Karpas-422 (cell line): ENCODE results near the gene PIGZ. TPM values are rescaled to one million over a fixed set of nuclear protein-coding genes. Genes with fewer than 3 reads are reported as not detected.
"Not testable (repeated sequence)": the region's sequence is repeated elsewhere in the genome, so short reads cannot be mapped to it uniquely, and the experiment has no call there.

Experiments
- DNase-seq: peaks from one replicate; pipeline ENCODE4 v3.0.0-alpha.2; 2015
- H2AFZ ChIP-seq: fragments of 200-600 bp; sonication (generic); 2 replicates; pipeline ENCODE4 v1.6.1; 2014; ENCODE audit warnings: antibody characterized with exemption, low read length, mixed read lengths
- H3K27ac ChIP-seq: fragments of 200-600 bp; sonication (generic); 2 replicates; pipeline ENCODE4 v1.5.1; 2014; ENCODE audit warnings: mild to moderate bottlenecking, low read length, moderate library complexity
- H3K27me3 ChIP-seq: fragments of 200-600 bp; sonication (generic); 2 replicates; pipeline ENCODE4 v1.6.1; 2014; ENCODE audit warnings: low read length, mixed read lengths
- H3K36me3 ChIP-seq: fragments of 200-600 bp; sonication (generic); 2 replicates; pipeline ENCODE4 v1.6.1; 2014; ENCODE audit warnings: low read length, mixed read lengths; ENCODE audit not compliant: insufficient read depth
- H3K4me1 ChIP-seq: fragments of 200-600 bp; sonication (generic); 2 replicates; pipeline ENCODE4 v1.6.1; 2014; ENCODE audit warnings: mild to moderate bottlenecking, low read length, mixed read lengths
- H3K4me2 ChIP-seq: fragments of 200-600 bp; sonication (generic); 2 replicates; pipeline ENCODE4 v1.6.1; 2014; ENCODE audit warnings: low read length, low read depth, mild to moderate bottlenecking; ENCODE audit not compliant: poor library complexity, severe bottlenecking
- H3K4me3 ChIP-seq: fragments of 200-600 bp; sonication (generic); 2 replicates; pipeline ENCODE4 v1.5.1; 2014; ENCODE audit warnings: mild to moderate bottlenecking, antibody characterized with exemption, low read length, mixed read lengths
- H3K79me2 ChIP-seq: fragments of 200-600 bp; sonication (generic); 2 replicates; pipeline ENCODE4 v1.6.1; 2014; ENCODE audit warnings: mild to moderate bottlenecking, low read length, mixed read lengths
- H3K9ac ChIP-seq: fragments of 200-600 bp; sonication (generic); 2 replicates; pipeline ENCODE4 v1.6.0; 2014; ENCODE audit warnings: low read length
- H3K9me2 ChIP-seq: fragments of 200-600 bp; sonication (generic), shearing (Covaris generic); replicated peaks from 2 replicates; pipeline ENCODE4 v1.6.0; 2014; ENCODE audit warnings: mild to moderate bottlenecking, low read length, moderate library complexity; ENCODE audit not compliant: insufficient read depth
- H3K9me3 ChIP-seq: fragments of 300-700, 200-600 bp; sonication (generic); 2 replicates; pipeline ENCODE4 v1.6.1; 2014; ENCODE audit warnings: low read length, mixed read lengths
- H4K20me1 ChIP-seq: fragments of 200-600 bp; sonication (generic); 2 replicates; pipeline ENCODE4 v1.6.1; 2014; ENCODE audit warnings: mild to moderate bottlenecking, antibody characterized with exemption, low read length, low read depth; ENCODE audit not compliant: insufficient read depth
- total RNA-seq: library from RNA; depleted of rRNA; stranded (reverse); fragments of >200 nt; shearing (Covaris generic); gene quantifications from 2 replicates; pipeline ENCODE4 v1.2.3, GENCODE V29; 2014; ENCODE audit warnings: low replicate concordance

PIGZ gene
- total RNA-seq, 1 experiment from 2014 or later: 0.37 TPM

DNA sequence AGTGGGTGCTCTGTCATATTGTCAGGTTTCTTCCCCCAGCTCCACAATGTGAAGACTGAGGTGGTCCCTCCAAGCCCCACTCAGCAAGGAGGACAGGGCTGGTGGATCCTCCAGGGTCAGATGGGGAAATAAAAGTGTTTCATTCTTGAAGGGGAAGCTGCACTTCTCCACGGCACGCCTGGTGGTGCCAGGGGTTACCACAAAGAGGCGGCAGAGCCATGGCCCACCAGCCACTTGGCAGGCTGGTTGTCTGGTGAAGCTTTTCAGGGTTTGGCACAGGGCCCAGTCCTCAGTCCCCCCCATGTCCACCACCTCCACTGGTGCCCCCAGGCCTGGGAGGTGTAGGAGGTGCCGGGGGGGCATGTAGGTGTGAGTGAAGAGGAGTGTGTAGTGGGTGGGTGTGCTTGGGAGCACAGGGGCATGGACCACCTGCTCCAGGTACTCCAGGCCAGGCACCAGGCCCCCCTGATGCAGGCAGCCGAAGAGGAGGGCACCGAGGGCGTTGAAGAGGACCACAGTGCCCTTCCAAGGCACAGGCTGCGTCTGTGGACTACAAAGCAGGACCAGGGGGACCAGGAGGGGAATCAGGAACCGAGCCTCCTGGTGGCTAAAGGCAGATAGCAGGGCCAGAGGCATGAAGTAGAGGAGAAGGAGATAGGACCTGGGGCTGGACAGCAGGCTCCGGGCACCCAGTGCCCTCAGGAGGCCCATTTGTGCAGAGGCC, 21.3 kb downstream of the PIGZ start:
- no peak overlapping the region for H3K27ac ChIP-seq
- H3K4me3 ChIP-seq: no peak overlapping the region
- peaks cover 14% of the 10 kb centered on the region for H3K79me2 ChIP-seq
- peaks cover 8% of the 10 kb centered on the region for H3K4me1 ChIP-seq
- no peak overlapping the region for H2AFZ ChIP-seq
- no peak overlapping the region for H3K4me2 ChIP-seq
- H4K20me1 ChIP-seq: peaks cover 14% of the 10 kb centered on the region
- no peaks in the 10 kb centered on the region for H3K36me3 ChIP-seq
- H3K27me3 ChIP-seq: no peaks in the 10 kb centered on the region
- DNase-seq: peak; percentile 72
- H3K9me3 ChIP-seq: no peaks in the 10 kb centered on the region
- no peaks in the 10 kb centered on the region for H3K9me2 ChIP-seq
- no peak overlapping the region for H3K9ac ChIP-seq

DNA sequence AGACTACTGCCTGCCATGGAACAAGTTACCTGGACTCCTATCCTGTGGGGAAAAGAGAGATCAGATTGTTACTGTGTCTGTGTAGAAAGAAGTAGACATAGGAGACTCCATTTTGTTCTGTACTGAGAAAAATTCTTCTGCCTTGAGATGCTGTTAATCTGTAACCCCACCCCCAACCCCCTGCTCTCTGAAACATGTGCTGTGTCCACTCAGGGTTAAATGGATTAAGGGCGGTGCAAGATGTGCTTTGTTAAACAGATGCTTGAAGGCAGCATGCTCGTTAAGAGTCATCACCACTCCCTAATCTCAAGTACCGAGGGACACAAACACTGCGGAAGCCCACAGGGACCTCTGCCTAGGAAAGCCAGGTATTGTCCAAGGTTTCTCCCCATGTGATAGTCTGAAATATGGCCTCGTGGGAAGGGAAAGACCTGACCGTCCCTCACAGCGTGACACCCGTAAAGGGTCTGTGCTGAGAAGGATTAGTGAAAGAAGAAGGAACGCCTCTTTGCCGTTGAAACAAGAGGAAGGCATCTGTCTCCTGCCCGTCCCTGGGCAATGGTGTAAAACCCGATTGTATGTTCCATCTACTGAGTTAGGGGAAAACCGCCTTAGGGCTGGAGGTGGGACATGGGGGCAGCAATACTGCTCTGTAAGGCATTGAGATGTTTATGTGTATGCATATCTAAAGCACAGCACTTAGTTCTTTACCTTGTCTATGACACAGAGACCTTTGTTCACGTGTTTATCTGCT, 24.4 kb downstream of the PIGZ start:
- H3K36me3 ChIP-seq, H3K27me3 ChIP-seq, H3K27ac ChIP-seq, H3K9me3 ChIP-seq, H3K9me2 ChIP-seq, DNase-seq, H2AFZ ChIP-seq: not testable (repeated sequence)
- Histone ChIP-seq H3K4me3 (peak overlapping the region; percentile 94), H3K4me1 (peaks cover 29% of the 10 kb centered on the region), H3K4me2 (peak overlapping the region; percentile 96), H3K79me2 (peaks cover 43% of the 10 kb centered on the region), H3K9ac (peak overlapping the region; percentile 91; the same call in 1 of the 2 replicates), H4K20me1 (peaks cover 17% of the 10 kb centered on the region)

DNA sequence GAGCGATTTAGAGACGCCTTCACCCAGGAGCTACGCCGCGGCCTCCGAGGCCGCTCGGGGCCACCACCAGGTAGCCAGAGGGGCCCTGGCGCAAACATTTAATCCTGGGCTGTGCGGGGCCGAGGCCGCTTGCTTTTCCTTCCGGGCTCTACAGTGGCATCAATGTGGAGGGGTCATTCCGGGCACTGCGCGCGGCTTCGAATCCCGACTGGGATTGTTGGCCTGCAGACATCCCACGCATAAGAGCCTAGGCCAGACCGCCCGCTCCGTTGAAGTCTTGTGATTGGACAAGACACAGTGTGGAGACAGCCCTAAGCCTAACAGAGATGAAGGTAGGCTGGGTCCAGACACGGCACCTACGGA, 25.7 kb downstream of the PIGZ start:
- peak overlapping the region; percentile 96 for H3K4me2 ChIP-seq
- peaks cover 56% of the 10 kb centered on the region for H3K79me2 ChIP-seq
- H3K27me3 ChIP-seq: no peaks in the 10 kb centered on the region
- H4K20me1 ChIP-seq: peaks cover 17% of the 10 kb centered on the region
- H3K9me3 ChIP-seq: no peaks in the 10 kb centered on the region
- H3K4me1 ChIP-seq: peaks cover 33% of the 10 kb centered on the region
- peak overlapping the region; percentile 43; the same call in 1 of the 2 replicates for H3K27ac ChIP-seq
- DNase-seq: peak; percentile 71
- peak overlapping the region; percentile 24; the same call in 1 of the 2 replicates for H2AFZ ChIP-seq
- peak overlapping the region; percentile 94 for H3K4me3 ChIP-seq
- peak overlapping the region; percentile 91 for H3K9ac ChIP-seq
- peaks cover 14% of the 10 kb centered on the region; the same call in 1 of the 2 replicates for H3K36me3 ChIP-seq
- no peaks in the 10 kb centered on the region for H3K9me2 ChIP-seq

DNA sequence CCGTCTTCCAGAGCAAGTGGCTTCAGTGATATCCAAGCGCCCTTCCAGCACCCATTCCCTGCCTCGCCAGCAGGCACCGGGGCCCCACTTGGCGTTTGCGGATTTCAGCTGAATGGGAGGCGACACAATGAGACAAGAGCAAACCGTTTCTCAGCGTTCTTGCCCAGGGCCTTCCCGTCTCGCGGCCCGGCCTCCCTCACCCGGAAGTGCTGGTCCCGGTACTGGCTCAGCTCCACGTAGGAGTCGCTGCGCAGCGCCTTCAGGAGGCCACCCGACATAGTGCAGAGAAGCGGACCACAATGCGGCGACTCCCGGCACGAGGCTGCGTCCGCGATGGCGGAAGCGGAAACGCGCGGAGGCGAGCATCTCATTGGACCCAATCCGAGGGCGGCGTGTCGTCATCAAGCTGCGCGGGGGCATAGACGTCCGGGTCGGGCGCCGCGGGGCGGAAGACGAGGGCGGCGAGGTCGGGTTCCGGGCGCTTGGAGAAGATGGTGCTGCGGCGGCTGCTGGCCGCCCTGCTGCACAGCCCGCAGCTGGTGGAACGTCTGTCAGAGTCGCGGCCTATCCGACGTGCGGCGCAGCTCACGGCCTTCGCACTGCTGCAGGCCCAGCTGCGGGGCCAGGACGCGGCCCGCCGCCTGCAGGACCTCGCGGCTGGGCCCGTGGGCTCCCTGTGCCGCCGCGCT, 26.3 kb downstream of the PIGZ start, which contains the start of gene NCBP2:
Gene NCBP2, minus strand, starts transcription at position 303 of the 689 bp plus-strand sequence. Its CDS starts 25 bp downstream, at position 278.
- Histone ChIP-seq H4K20me1 (peaks cover 17% of the 10 kb centered on the region), H3K9me3 (no peaks in the 10 kb centered on the region), H3K9ac (peak within 1 kb of the TSS; percentile 91), H3K4me2 (peak within 1 kb of the TSS; percentile 96), H3K27ac (peak within 1 kb of the TSS; percentile 87), H3K36me3 (peaks cover 20% of the 10 kb centered on the region), H2AFZ (peak within 1 kb of the TSS; percentile 57; the same call in 1 of the 2 replicates), H3K9me2 (no peaks in the 10 kb centered on the region), H3K4me3 (peak within 1 kb of the TSS; percentile 94), H3K27me3 (no peaks in the 10 kb centered on the region), H3K79me2 (peaks cover 61% of the 10 kb centered on the region), H3K4me1 (peaks cover 33% of the 10 kb centered on the region)
- peak; percentile 100 for DNase-seq

DNA sequence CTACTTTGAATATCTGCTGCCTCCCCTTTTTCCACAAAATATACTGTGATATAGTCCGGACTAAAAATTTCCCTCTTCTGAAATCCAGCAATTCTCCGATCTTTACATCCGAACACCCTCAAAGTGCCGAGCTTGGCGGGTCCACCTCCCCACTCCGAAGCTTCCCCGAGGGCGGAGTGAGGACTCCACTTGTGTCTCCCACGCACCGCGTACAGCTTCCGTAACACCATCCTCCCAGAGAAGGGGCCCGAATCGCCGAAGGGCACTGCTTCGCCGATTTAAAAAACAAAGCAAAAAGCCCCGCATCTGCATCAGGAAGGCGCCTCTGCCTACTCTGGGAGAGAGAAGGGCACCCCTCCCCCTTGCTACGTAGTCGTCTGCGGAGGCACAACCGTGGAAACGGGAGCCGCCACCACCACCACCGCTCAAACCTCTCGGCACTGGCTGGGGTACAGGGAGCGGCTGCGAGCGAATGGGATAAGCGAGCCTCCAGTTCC, 26.9 kb downstream of the PIGZ start:
- H3K9me2 ChIP-seq: no peaks in the 10 kb centered on the region
- H4K20me1 ChIP-seq: peaks cover 15% of the 10 kb centered on the region
- H2AFZ ChIP-seq: peak overlapping the region; percentile 57; the same call in 1 of the 2 replicates
- H3K4me1 ChIP-seq: peaks cover 33% of the 10 kb centered on the region
- H3K4me3 ChIP-seq: peak overlapping the region; percentile 94
- peaks cover 67% of the 10 kb centered on the region for H3K79me2 ChIP-seq
- peak overlapping the region; percentile 84 for H3K4me2 ChIP-seq
- H3K36me3 ChIP-seq: peaks cover 25% of the 10 kb centered on the region
- H3K9me3 ChIP-seq: no peaks in the 10 kb centered on the region
- H3K27me3 ChIP-seq: no peaks in the 10 kb centered on the region
- peak overlapping the region; percentile 91 for H3K9ac ChIP-seq
- H3K27ac ChIP-seq: peak overlapping the region; percentile 87
- DNase-seq: peak; percentile 86

DNA sequence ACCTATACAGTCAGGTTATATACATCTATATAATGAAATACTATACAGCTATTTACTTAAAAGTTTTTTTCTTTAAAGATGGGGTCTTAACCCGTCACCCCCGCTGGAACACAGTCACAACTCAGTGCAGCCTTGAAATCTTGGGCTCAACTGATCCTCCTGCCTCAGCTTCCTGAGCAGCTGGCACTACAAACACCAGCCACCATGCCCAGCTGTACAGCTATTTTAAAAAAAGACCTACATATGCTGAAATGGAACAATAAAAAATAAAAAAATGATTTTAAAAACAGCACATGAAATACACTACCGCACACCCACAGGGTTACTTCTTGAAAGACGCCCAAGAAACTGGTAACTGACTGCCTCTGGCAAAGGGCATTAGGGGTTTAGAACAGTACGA, 30.1 kb downstream of the PIGZ start:
- H3K79me2 ChIP-seq: peaks cover 70% of the 10 kb centered on the region
- H3K27me3 ChIP-seq: no peaks in the 10 kb centered on the region
- peaks cover 55% of the 10 kb centered on the region for H3K36me3 ChIP-seq
- H3K4me2 ChIP-seq: no peak overlapping the region
- peaks cover 9% of the 10 kb centered on the region for H4K20me1 ChIP-seq
- no peak overlapping the region for H2AFZ ChIP-seq
- H3K4me1 ChIP-seq: peaks cover 29% of the 10 kb centered on the region
- no peak overlapping the region for H3K27ac ChIP-seq
- H3K9ac ChIP-seq: no peak overlapping the region
- H3K9me3 ChIP-seq: no peaks in the 10 kb centered on the region
- H3K9me2 ChIP-seq: no peaks in the 10 kb centered on the region
- DNase-seq: no peak
- no peak overlapping the region for H3K4me3 ChIP-seq

DNA sequence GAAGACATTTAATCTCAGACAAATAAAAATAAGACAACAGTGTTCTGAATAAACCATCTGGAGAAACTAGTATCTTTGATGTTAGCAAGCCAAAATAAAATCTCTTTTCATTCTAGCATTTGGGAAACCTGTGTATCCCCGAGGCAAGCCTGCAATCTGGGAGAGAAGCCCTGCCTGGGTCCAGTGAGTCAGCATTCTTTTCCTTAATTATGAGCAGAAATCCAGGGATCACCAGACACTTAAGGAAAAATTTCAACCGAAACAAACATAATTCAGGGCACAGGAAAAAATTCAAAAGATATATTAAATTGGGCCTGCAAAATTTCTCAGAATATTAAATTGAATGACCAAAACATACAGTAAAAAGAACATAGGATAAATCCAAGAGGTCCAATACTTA, 30.5 kb downstream of the PIGZ start:
- Histone ChIP-seq H3K79me2 (peaks cover 66% of the 10 kb centered on the region), H2AFZ (no peak overlapping the region), H3K4me3 (no peak overlapping the region), H3K36me3 (peaks cover 55% of the 10 kb centered on the region), H3K4me2 (no peak overlapping the region), H3K27me3 (no peaks in the 10 kb centered on the region), H3K9me3 (no peaks in the 10 kb centered on the region), H3K9ac (no peak overlapping the region), H4K20me1 (peaks cover 5% of the 10 kb centered on the region), H3K9me2 (no peaks in the 10 kb centered on the region), H3K27ac (no peak overlapping the region), H3K4me1 (peaks cover 26% of the 10 kb centered on the region)
- DNase-seq: no peak
